HG03280 (cell line): ENCODE data around the gene OR11A1.
"Not testable (repeated sequence)": the region's sequence is repeated elsewhere in the genome, so short reads cannot be mapped to it uniquely, and the experiment has no call there.

Source experiments
- ATAC-seq: cut with Tn5 transposase; IDR thresholded peaks from one replicate; pipeline ENCODE4 v1.9.1; 2021; ENCODE audit warnings: mild to moderate bottlenecking, moderate library complexity; ENCODE audit not compliant: unreplicated experiment

Gene OR11A1

GRCh38 chr6:29479560-29479959 lies 22.7 kb upstream of the OR11A1 start:
- ATAC-seq = no peak

GRCh38 chr6:29478740-29479139 lies 21.9 kb upstream of the OR11A1 start:
- ATAC-seq = no peak

GRCh38 chr6:29477923-29478450 lies 21.1 kb upstream of the OR11A1 start:
- no peak for ATAC-seq

- ATAC-seq = no peak
These were observed 18.1 kb upstream of the OR11A1 start for GRCh38 chr6:29474996-29475395.

GRCh38 chr6:29466241-29466640 lies 9.4 kb upstream of the OR11A1 start:
- ATAC-seq = no peak

- ATAC-seq = no peak
These were observed 8.9 kb upstream of the OR11A1 start for GRCh38 chr6:29465801-29466200.

- no peak for ATAC-seq
These were observed 8.4 kb upstream of the OR11A1 start for GRCh38 chr6:29465279-29465678.

- no peak for ATAC-seq
These were observed 5.2 kb upstream of the OR11A1 start for GRCh38 chr6:29462022-29462421.

GRCh38 chr6:29461021-29461814 lies 4.3 kb upstream of the OR11A1 start:
- no peak for ATAC-seq

- no peak for ATAC-seq
These were observed 5.2 kb downstream of the OR11A1 start for GRCh38 chr6:29451471-29452193.

- no peak for ATAC-seq
These were observed 9.2 kb downstream of the OR11A1 start for GRCh38 chr6:29447670-29448069.

GRCh38 chr6:29444031-29444430 lies 12.8 kb downstream of the OR11A1 start:
- ATAC-seq = not testable (repeated sequence)

- ATAC-seq = no peak
These were observed 14.2 kb downstream of the OR11A1 start for GRCh38 chr6:29442719-29443118.

GRCh38 chr6:29439006-29439405 lies 17.9 kb downstream of the OR11A1 start, which contains the start of gene OR10C1:
OR10C1 (plus strand) TSS chr6:29439306; CDS start chr6:29440016, 710 bp downstream.
- no peak for ATAC-seq

GRCh38 chr6:29436730-29437129 lies 20.1 kb downstream of the OR11A1 start:
- not testable (repeated sequence) for ATAC-seq

- no peak for ATAC-seq
These were observed 30.2 kb downstream of the OR11A1 start for GRCh38 chr6:29426654-29427053.

GRCh38 chr6:29425075-29425474 lies 31.8 kb downstream of the OR11A1 start:
- ATAC-seq = no peak

- no peak for ATAC-seq
These were observed 32.3 kb downstream of the OR11A1 start for GRCh38 chr6:29424575-29424974.

- ATAC-seq = no peak
These were observed 32.7 kb downstream of the OR11A1 start for GRCh38 chr6:29424168-29424567.

GRCh38 chr6:29419516-29419915 lies 37.4 kb downstream of the OR11A1 start:
- no peak for ATAC-seq

GRCh38 chr6:29414588-29414987 lies 42.3 kb downstream of the OR11A1 start, which contains the start of gene OR12D1:
OR12D1 (plus strand) TSS chr6:29414928.
- no peak for ATAC-seq

- ATAC-seq = no peak
These were observed 53.1 kb downstream of the OR11A1 start for GRCh38 chr6:29403801-29404200.
